Muscle of back (tissue), 13 donors: ENCODE results near the gene PEX26. TPM values are rescaled to one million over a fixed set of nuclear protein-coding genes. Genes with fewer than 3 reads are reported as not detected.
"Not testable (repeated sequence)": the region's sequence is repeated elsewhere in the genome, so short reads cannot be mapped to it uniquely, and the experiment has no call there.

ENCODE experiments used
- DNase-seq, 3 donors: peaks; one replicate each; pipeline versions ENCODE4 v3.0.0 to v3.0.0-alpha.2; 2013
- long read RNA-seq, 9 donors: transcript quantifications; one replicate each; lab custom pipeline, GENCODE V29; 2026
- polyA plus RNA-seq, 10 donors: library from polyadenylated mRNA; unstranded; fragments of 120-200 nt; gene quantifications; one replicate each; pipeline ENCODE4 v1.2.1, GENCODE V29; 2013; ENCODE audit not compliant: insufficient read length in 10 of 10

Gene PEX26
- polyA plus RNA-seq, result 10 to 100 TPM; 14.4 to 18.3 (median 16.5) TPM
- long read RNA-seq, donor 1, result 0 reads
- long read RNA-seq, donor 2, partial matches to known transcripts, result 14 of 14 reads
- long read RNA-seq, donor 2, other reads (novel, unspliced or antisense), result 0 of 14 reads
- long read RNA-seq, donor 3, result 0 reads
- long read RNA-seq, donor 4, result 0 reads
- long read RNA-seq, donor 5, partial matches to known transcripts, result 7 of 8 reads
- long read RNA-seq, donor 5, other reads (novel, unspliced or antisense), result 0 of 8 reads
- long read RNA-seq, donor 6, partial matches to known transcripts, result 5 of 6 reads
- long read RNA-seq, donor 6, other reads (novel, unspliced or antisense), result 0 of 6 reads
- long read RNA-seq, donor 7, full-length matches to known transcripts, result 2 of 2 reads
- long read RNA-seq, donor 7, partial matches to known transcripts, result 0 of 2 reads
- long read RNA-seq, donor 7, other reads (novel, unspliced or antisense), result 0 of 2 reads
- long read RNA-seq, donor 8, result 0 reads
- long read RNA-seq, donor 9, result 0 reads

DNA sequence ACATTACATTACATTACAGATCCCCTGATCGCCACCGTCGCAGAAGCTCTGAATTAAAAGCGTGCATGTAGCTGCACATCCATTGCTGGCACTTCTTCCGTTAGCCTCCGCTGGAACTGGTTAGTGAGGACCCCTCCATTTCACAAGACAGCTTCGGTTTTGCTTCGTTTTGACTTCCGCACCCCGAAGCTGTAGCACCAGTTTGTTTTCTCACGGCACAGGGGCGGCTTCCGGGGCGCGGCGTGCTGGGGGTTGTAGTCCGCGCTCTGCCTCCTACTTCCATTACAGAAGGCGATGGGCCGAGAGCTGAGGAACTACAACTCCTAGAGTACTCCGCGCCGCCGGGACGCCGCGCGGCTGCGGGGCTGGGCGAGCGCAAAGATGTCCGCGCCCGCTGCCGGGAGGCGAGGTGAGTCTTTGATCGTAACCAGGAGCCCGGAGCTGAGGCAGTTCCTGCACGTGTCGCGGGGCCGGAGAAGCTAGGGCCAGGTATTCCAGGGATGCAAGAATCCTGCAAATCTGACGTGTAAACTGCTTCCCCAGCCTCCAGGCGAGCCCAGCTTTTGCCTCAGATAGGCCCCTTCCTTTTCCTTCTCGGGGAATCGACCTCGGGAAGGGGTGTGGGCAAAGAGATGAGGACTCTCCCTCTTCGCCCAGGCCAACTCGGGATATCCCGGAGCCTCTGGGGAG, at the start of gene PEX26:
PEX26 (plus strand) TSS at position 352 of the 690 bp plus-strand sequence. CDS start 387 bp downstream, outside the sequence.
- DNase-seq, result peak; percentile 94 to 98 (median 95)

DNA sequence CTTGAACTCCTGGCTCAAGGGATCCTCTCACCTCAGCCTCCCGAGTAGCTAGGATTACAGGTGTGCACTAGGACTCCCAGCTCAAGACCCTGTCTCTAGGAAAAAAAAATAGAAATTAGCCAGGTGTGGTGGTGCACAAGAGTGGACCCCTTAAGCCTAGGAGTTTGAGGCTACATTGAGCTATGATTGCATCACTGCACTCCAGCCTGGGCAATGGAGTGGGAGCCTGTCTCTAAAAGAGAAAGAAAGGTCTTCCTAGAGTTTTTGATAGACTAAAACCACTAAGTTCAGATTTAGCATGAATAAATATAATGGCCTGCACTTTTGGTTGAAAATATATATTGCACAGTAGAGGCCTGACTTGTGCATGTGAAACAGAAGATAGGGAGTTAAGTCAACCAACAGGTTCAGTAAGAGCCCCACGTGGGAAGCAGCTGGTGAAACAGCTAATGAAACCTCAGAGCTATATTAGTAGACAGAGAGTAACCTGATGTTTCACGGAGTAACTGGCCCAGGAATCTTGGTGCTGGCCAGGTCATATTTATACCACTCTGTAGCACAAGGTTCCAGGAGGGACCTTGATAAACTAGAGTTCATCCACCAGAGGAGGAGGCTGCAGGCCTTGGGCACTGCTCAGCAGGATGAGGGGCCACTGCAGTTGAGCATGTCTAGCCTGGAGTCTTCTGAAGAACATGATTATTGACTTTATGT, 48.8 kb upstream of the PEX26 start:
- no peak for DNase-seq

DNA sequence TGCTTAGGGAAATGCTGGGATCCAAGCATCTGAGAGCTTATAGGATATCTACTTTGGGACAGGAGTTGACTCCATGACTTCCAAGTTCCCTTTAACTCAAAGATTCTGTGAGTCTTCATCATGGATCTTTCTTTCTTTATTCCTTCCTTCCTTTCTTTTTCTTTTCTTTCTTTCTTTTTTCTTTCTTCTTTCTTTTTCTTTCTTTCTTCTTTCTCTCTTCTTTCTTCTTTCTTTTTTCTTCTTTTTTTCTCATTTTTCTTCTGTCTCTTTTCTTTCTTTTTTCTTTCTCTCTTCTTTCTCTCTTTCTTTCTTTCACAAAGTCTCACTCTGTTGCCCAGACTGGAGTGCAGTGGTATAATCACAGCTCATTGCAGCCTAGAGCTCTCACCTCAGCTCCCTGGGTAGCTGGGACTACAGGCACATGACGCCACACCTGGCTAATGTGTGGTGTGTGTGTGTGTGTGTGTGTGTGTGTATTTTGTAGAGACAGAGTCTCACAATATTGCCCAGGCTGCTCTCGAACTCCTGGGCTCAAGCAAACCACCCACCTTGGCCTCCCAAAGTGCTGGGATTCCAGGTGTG, 48.0 kb upstream of the PEX26 start:
- no peak for DNase-seq

DNA sequence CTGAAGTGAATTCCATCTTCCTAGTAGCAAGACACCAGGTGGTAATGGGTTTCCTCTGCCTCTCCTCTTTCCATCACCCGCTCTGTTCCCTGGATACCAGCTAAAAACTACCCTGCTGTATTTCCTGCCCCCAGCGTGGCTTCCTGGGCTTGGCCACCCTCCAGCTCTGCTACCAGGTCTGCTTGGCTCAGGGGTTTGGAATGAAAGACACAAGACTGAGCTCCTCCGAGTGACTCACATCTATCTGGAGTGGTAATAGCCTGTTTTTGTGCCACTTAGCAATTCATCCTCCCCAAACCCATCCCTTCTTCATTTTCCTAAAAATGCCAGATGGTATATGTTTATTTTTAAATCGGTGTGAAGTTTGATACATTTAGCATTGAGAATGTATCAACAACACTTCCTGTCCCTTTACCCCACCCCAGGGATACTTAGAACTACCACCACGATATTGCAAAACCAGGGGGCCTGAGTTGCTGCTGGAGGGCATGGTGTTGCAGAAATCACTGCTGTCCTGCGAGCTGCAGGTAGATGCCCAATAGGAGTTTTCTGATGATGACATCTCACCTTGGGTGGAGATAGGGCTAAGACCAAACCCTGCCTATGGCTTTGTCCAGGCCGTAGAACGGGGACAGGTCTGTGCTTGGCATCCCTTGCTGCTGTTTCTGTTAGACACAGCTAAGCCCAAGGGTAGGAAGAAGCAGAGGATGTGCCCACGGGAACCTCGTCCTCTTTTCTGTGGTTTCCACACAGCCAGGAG, 45.9 kb upstream of the PEX26 start:
- peak in 1 of 3 donors; percentile 90 for DNase-seq

DNA sequence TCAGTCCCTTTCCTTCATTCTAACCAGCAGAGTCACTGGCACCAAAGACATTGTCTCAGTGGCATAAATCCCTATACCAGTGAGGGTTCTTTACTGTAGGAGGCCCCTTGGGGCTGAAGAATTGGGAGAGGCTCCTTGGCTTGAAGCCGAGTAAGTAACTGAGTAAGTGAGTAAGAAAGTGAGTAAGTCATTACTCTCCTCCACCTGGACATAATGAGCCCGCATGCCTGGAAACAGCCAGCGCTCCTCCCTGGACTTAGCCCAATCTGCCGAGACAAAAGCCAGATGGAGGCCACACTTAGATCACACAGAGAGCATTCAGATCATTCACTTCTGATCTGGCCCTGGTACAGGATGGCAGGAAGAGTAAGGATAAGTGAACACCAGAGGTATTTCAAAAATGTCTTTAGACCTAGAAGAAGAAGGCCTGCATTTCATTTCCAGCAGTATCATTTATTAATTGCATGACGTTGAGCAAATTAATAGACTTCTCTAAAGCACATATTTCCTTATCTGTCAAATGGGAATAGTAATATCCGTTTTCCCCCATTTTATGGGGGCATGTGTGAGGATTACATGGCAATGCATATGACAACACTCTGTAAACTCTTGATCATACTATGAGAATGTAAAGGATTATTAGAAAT, 45.2 kb upstream of the PEX26 start:
- DNase-seq, result peak in 1 of 3 donors; percentile 67

DNA sequence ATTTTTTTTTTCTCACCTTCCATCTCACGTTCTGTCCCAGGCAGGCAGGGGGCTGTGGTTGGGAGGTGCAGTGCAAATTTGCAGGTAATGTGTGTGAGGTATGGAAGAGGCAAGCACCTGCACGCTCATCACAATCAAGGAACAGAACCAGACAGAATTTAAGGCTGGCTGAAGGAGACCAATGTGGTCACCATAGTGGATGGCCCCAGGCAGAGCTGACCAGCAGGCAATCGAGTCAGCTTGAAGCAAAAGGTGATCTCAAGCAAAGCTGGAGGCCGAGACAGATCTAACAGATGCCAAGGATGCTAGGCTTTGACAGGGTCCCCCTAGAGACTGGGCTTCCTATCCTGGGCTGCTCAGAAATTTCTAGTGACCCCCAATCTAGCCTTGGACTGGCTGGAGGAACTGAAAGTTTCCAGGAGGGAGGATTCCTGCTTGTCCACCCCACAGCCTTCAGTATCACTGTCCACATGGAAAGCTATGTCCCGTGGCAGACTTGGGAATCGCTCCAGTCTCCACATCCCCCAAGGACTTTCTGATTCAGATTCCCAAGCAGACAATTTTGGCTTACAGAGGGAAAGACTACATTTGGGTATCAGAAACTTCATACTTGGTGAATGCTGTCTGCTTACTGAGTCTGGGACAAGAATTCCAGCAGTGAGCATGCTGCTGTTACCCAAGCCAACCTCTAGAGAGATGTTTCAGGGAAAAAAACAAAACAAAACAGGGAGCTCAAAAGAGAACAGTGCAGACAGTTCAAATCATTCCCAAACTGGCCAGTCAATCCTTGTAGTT, 44.4 kb upstream of the PEX26 start:
- DNase-seq, result no peak

- DNase-seq, result no peak
Measured at GRCh38 chr22:18034076-18034475, 43.7 kb upstream of the PEX26 start.

DNA sequence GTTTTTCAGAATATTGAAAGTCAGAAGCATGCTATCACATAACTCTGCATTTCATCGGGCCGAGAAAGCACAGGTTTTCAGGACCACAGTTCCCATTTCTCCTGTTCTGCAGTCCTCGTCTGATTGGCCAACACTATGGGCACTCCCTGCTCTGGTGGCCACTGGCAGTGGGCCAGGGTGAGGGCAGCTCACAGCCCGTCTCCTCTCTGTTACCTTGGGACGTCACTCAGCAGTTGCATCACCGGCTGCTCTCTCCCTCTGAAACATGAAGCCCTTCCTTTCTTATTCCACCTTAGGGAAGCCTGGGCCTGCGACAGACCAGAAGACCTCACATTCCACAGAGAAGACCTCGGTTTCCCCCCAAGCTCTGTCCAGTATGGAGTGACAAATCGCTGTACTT, 42.0 kb upstream of the PEX26 start:
- DNase-seq, result no peak

- not testable (repeated sequence) for DNase-seq
Measured at GRCh38 chr22:18040898-18041297, 36.9 kb upstream of the PEX26 start.

DNA sequence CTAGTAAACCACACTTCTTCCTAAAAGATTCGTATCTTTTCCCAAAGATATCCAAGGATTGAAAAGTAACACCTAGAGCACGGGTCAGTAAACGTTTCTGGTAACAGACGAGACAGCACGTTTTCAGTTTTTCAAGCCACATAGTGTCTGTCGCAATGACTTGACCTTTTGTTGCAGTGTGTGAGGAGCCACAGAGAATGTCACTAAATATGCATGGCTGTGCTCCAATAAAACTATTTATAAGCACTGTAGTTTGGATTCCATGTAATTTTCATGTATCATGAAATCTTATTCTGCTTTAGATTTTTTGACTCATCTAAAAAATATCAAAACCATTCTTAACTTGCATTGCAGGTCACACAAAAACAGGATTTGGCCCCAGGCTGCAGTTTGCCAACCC, 35.1 kb upstream of the PEX26 start:
- DNase-seq, result no peak

DNA sequence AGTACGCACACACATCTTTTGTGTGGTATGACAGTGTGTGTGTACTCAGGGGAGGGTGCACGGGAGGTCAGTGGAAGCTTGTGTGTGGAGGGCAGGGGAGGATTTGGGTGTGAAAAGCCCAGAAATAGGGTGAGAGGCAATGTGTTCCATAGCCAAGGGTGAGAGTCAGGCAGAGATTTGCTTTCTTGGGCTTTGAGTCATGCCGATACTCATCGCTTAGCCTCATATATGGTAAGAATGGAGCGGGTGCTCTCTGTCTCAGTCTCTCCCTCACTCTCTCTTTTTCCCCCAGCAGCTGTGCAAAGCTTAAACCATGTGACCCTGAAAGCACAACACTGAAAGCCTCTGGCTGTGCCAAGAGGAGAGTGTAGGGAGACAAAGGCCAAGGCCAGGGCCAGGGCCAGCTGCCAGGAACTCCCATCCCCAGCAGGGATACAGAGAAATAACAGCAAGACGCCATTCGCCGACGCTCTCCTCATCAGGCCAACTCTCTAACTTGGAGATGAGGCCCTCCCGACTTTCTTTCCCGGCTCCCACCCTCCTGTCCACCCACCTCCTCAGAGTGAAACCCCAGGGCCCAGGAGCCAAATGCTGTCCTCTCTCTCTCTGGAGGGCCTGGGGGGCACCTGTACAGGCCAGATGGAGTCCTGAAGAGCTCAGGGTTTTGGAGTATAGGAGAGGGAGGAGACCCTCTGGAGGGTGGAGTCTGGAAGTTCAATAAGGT, 33.1 kb upstream of the PEX26 start:
- peak in 1 of 3 donors; percentile 63 for DNase-seq

GRCh38 chr22:18045794-18046193, 32.0 kb upstream of the PEX26 start:
- no peak for DNase-seq

DNA sequence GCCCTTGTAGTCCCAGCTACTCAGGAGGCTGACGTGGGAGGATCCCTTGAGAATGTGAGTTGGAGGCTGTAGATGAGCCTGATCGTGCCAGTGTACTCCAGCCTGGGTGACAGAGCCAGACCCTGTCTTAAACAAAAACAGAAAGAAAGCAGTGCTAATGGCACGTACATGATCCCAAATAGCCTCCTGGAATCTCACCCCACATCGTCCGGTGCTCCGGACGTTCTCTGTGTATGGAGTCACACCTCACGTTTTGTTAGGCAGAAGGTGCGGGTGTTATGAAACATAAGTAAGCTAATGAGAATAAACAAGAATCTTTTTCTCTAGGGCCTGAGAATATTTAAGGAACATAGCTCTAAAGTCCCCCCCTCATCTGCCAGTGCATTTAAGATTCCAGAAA, 29.7 kb upstream of the PEX26 start:
- no peak for DNase-seq

DNA sequence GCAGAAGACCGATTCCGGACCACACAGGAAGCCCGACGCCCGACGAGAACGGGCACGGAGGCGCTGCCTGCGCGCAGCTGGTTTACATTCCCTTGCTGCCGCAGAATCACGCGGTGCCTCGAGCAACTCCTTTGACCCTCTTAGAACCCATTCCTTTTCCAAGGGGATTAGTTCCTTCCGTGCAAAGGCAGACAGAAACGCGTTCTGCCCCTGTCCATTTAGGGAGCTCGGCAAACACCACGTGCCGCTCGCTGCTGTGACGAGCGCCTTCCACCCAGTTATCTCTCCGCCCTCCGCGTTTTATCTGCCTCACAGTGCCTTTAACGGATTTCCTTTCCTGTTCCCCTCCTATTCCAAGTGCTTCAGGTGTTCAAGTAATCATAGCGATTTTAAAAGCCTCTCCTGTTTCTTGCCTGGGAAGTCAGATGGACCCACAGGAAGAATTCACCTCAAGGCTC, 29.3 kb upstream of the PEX26 start:
- no peak for DNase-seq

DNA sequence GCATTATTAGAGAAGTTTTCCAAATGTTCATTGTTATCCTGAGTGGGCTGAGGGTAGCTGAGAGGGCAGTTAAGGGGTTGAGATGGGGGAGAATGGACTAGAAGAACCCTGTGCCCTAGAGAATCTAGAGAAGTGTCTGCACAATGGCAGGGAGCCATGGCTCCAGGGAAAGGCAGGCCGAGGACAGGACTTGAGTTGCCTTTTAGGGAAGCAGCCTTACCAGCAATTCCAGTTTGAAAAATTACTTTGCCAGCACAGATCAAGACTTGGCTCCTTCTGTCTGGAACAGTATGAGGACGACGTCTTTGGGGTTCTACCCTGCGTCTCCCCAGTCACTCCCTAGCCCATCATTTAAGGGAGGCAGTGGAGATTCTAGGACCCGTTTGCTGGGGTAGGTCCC, 27.7 kb upstream of the PEX26 start:
- DNase-seq, result no peak

DNA sequence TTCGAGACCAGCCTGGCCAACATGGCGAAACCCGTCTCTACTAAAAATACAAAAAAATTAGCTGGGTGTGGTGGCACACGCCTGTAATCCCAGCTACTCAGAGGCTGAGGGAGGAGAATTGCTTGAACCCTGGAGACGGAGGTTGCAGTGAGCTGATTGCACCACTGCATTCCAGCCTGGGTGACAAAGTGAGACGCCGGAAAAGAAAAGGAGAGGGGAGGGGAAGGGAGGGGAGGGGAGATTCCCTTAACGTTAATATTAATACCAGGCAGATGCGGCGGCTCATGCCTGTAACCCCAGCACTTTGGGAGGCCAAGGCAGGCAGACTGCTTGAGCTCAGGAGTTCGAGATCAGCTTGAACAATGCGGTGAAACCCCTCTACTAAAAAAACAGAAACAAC, 26.7 kb upstream of the PEX26 start:
- not testable (repeated sequence) for DNase-seq

DNA sequence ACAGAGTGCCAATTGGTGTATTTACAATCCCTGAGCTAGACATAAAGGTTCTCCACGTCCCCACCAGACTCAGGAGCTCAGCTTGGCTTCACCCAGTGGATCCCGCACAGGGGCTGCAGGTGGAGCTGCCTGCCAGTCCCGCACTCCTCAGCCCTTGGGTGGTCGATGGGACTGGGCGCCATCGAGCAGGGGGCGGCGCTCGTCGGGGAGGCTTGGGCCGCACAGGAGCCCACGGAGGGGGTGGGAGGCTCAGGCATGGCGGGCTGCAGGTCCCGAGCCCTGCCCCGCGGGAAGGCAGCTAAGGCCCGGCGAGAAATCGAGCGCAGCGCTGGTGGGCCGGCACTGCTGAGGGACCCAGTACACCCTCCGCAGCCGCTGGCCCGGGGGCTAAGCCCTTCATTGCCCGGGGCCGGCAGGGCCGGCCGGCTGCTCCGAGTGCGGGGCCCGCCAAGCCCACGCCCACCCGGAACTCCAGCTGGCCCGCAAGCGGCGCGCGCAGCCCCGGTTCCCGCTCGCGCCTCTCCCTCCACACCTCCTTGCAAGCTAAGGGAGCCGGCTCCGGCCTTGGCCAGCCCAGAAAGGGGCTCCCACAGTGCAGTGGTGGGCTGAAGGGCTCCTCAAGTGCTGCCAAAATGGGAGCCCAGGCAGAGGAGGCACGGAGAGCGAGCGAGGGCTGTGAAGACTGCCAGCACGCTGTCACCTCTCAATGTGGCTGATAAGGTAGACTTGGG, 24.4 kb upstream of the PEX26 start:
- not testable (repeated sequence) for DNase-seq

DNA sequence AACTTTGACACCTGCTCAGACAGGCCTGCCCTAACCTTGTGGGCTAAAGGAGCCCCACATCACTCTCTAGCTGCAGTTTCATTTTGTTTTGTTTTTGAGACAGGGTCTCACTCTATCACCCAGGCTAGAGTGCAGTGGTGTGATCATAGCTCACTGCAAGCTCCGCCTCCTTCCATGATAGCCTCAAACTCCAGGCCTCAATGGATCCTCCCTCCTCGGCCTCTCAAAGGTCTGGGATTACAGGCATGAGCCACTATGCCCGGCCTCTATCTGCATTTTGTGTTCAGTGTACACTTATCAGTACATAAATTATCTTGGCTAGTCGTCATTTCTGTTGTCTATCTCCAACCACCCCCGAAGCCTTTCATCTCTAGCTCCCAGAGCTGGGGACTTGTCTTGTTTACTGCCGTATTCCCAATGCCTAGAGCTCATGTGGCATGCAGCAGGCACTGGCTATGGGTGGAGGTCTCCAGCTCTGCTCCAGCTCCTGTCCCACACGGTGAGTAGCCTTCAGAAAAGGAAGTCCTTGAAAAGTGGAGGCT, 22.1 kb upstream of the PEX26 start:
- DNase-seq, result no peak
